Stimulated activated CD8-positive, alpha-beta memory T cell treated with anti-CD3 and anti-CD28 coated beads, Interleukin-7, amount 100 ng/mL, for 48 hours (primary cell): ENCODE data around the gene PODNL1.

ENCODE experiments used
- DNase-seq, 2 donors: peaks; one replicate each; pipeline ENCODE4 v3.0.0-alpha.2; 2020; ENCODE audit warnings: low read depth in 1 of 2; ENCODE audit errors: extremely low read depth in 1 of 2

PODNL1 gene

GRCh38 chr19:13899912-13900584 lies 38.2 kb downstream of the PODNL1 start:
- DNase-seq = no peak

GRCh38 chr19:13899393-13899792 lies 38.8 kb downstream of the PODNL1 start:
- DNase-seq = no peak

- no peak for DNase-seq
These were observed 42.0 kb downstream of the PODNL1 start for GRCh38 chr19:13896227-13896626.

- no peak for DNase-seq
These were observed 43.7 kb downstream of the PODNL1 start for GRCh38 chr19:13894552-13894951.

GRCh38 chr19:13892870-13893269 lies 45.3 kb downstream of the PODNL1 start:
- no peak for DNase-seq

GRCh38 chr19:13890136-13890535 lies 48.1 kb downstream of the PODNL1 start:
- DNase-seq = no peak

- DNase-seq = no peak
These were observed 49.9 kb downstream of the PODNL1 start for GRCh38 chr19:13888281-13888680.

GRCh38 chr19:13887517-13887916 lies 50.7 kb downstream of the PODNL1 start:
- no peak for DNase-seq

- DNase-seq = no peak
These were observed 51.2 kb downstream of the PODNL1 start for GRCh38 chr19:13887018-13887436.

- no peak for DNase-seq
These were observed 52.3 kb downstream of the PODNL1 start for GRCh38 chr19:13885826-13886365.

GRCh38 chr19:13884726-13885591 lies 53.3 kb downstream of the PODNL1 start:
- DNase-seq = no peak

- DNase-seq = no peak
These were observed 54.6 kb downstream of the PODNL1 start for GRCh38 chr19:13883516-13884064.

GRCh38 chr19:13882836-13883235 lies 55.4 kb downstream of the PODNL1 start:
- DNase-seq = no peak

- no peak for DNase-seq
These were observed 55.8 kb downstream of the PODNL1 start for GRCh38 chr19:13882419-13882795.

GRCh38 chr19:13881692-13882418 lies 56.4 kb downstream of the PODNL1 start:
- DNase-seq = no peak

GRCh38 chr19:13881251-13881691 lies 56.9 kb downstream of the PODNL1 start:
- no peak for DNase-seq
